OCI-LY3 (cell line): ENCODE measurements around the gene CDKN3.

Experiments used
- H2AFZ ChIP-seq: fragments of 200-600, 300-600 bp; shearing (Covaris generic); 2 replicates; pipeline ENCODE4 v1.6.0; 2014; ENCODE audit warnings: antibody characterized with exemption, low read depth, low read length
- H3K27ac ChIP-seq: fragments of 200-600, 300-600 bp; sonication (generic); 2 replicates; pipeline ENCODE4 v1.5.1; 2014; ENCODE audit warnings: mild to moderate bottlenecking, low read length, moderate library complexity, mixed read lengths
- H3K27me3 ChIP-seq: fragments of 200-600, 300-600 bp; sonication (generic); 2 replicates; pipeline ENCODE4 v1.6.1; 2014; ENCODE audit warnings: low read depth, low read length, mixed read lengths
- H3K36me3 ChIP-seq: fragments of 200-600, 300-600 bp; sonication (generic); replicated peaks from 2 replicates; pipeline ENCODE3; 2014; ENCODE audit warnings: low read depth, low read length, mixed read lengths
- H3K4me1 ChIP-seq: fragments of 300-600, 200-600 bp; sonication (generic); 2 replicates; pipeline ENCODE4 v1.6.1; 2014; ENCODE audit warnings: low read length, mixed read lengths
- H3K4me2 ChIP-seq: fragments of 200-600, 300-600 bp; sonication (generic); 2 replicates; pipeline ENCODE4 v1.6.1; 2014; ENCODE audit warnings: low read length, mixed read lengths
- H3K4me3 ChIP-seq: fragments of 300-600, 200-600 bp; sonication (generic); 2 replicates; pipeline ENCODE4 v1.5.1; 2014; ENCODE audit warnings: antibody characterized with exemption, mild to moderate bottlenecking, low read length, moderate library complexity
- H3K79me2 ChIP-seq: fragments of 300-600, 200-600 bp; shearing (Covaris generic); 2 replicates; pipeline ENCODE4 v1.6.1; 2014; ENCODE audit warnings: mild to moderate bottlenecking, low read length, mixed read lengths
- H3K9ac ChIP-seq: fragments of 300-600, 200-600 bp; shearing (Covaris generic); 2 replicates; pipeline ENCODE4 v1.6.0; 2014; ENCODE audit warnings: mild to moderate bottlenecking, low read length, moderate library complexity
- H3K9me3 ChIP-seq: fragments of 200-600, 300-600 bp; shearing (Covaris generic); 2 replicates; pipeline ENCODE4 v1.6.1; 2014; ENCODE audit warnings: low read length, mixed read lengths; ENCODE audit not compliant: insufficient read depth
- H4K20me1 ChIP-seq: fragments of 200-600, 300-600 bp; sonication (generic); 2 replicates; pipeline ENCODE4 v1.6.1; 2016; ENCODE audit warnings: low read length, mixed read lengths; ENCODE audit not compliant: insufficient read depth
- EZH2phosphoT487 ChIP-seq: fragments of 200-600 bp; shearing (Covaris generic); IDR thresholded peaks from 2 replicates; pipeline ENCODE4 v1.6.1; 2018; ENCODE audit warnings: antibody characterized with exemption, mixed run types, low read depth
- TF ChIP-seq, protein P1 (sequence below): fragments of 200-600, 300-600 bp; sonication (generic); IDR thresholded peaks from 2 replicates; pipeline ENCODE4 v1.5.1; 2014; ENCODE audit warnings: antibody characterized with exemption, low read length, low read depth

CDKN3 gene

DNA sequence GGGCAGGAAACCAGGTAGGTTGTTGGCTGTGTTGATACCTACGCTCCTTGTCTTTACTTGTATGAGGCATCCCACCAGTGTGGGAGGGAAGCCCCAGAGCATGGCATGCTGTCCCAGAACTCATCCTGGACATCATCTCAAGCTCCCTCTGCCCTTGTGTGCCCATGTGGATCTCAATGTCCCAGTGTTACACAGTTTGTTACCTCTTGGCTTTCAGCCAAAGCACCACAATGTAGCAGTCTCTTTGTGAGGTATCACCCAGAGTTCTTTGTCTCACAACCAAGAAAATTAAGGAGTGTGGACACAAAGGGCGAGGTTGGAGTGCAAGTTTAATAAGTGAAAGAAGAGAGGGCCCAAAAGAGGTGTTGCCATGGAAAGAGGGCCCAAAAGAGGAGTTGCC, 43.1 kb upstream of the CDKN3 start:
- Histone ChIP-seq H3K4me3 (no peak overlapping the region), H4K20me1 (no peaks in the 10 kb centered on the region), H3K9ac (no peak overlapping the region), H3K79me2 (no peaks in the 10 kb centered on the region), H3K36me3 (no peaks in the 10 kb centered on the region), H3K27me3 (peaks cover 5% of the 10 kb centered on the region), H3K27ac (no peak overlapping the region), H3K4me2 (no peak overlapping the region), H3K4me1 (no peaks in the 10 kb centered on the region), H2AFZ (no peak overlapping the region), H3K9me3 (no peaks in the 10 kb centered on the region)
- no peak for TF ChIP-seq EZH2phosphoT487
- TF ChIP-seq, protein P1, sequence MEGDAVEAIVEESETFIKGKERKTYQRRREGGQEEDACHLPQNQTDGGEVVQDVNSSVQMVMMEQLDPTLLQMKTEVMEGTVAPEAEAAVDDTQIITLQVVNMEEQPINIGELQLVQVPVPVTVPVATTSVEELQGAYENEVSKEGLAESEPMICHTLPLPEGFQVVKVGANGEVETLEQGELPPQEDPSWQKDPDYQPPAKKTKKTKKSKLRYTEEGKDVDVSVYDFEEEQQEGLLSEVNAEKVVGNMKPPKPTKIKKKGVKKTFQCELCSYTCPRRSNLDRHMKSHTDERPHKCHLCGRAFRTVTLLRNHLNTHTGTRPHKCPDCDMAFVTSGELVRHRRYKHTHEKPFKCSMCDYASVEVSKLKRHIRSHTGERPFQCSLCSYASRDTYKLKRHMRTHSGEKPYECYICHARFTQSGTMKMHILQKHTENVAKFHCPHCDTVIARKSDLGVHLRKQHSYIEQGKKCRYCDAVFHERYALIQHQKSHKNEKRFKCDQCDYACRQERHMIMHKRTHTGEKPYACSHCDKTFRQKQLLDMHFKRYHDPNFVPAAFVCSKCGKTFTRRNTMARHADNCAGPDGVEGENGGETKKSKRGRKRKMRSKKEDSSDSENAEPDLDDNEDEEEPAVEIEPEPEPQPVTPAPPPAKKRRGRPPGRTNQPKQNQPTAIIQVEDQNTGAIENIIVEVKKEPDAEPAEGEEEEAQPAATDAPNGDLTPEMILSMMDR = no peak

DNA sequence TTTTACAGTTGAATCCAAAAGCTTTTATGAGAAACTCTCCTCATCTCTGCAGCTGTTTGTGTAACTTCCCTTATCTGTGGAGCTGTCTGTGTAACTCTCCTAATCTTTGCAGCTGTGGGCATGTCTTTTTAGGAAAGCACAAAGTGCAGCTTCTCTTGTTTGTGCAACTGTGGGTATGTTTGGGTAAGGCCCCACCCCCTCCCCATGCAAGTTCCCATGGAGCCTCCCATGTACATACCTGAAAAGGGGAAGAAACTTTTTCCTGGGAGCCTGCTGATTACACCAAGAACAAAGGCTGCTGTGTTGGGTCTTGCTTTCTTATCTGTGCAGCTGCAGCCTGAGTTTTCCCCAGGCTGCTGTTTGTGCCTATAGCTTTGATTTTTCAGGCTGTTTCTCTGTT, 42.7 kb upstream of the CDKN3 start:
- Histone ChIP-seq H3K9me3 (no peaks in the 10 kb centered on the region), H3K4me3 (no peak overlapping the region), H3K9ac (no peak overlapping the region), H2AFZ (no peak overlapping the region), H3K36me3 (no peaks in the 10 kb centered on the region), H4K20me1 (no peaks in the 10 kb centered on the region), H3K27ac (no peak overlapping the region), H3K79me2 (no peaks in the 10 kb centered on the region), H3K4me2 (no peak overlapping the region), H3K27me3 (peaks cover 7% of the 10 kb centered on the region), H3K4me1 (no peaks in the 10 kb centered on the region)
- TF ChIP-seq EZH2phosphoT487 = no peak
- TF ChIP-seq, protein P1 = no peak

DNA sequence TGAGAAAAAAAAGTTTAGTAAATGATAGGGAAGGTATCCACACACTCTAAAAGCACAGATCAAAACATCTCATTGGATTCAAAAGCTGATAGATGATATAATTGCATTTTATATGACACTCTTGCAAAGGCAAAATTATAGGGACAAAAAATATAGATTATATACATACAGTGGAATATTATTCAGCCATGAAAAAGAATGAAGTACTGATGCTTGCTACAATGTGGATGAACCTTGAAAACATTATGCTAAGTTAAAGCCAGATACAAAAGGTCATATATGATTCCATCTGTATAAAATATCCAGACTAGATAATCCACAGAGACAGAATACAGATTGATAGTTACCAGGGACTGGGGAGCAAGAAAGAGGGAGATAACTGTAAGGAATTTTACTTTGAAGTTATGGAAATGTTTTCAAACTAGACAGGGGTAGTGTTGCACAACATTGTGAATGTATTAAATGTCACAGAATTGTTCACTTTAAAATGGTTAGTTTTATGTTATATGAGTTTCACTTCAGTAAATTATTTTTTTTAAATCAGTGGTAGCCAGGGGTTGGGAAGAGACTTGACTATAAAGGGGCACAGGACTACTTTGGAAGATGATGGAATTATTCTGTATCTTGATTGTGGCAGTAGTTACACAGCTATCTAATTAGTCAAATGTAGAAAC, 41.7 kb upstream of the CDKN3 start:
- Histone ChIP-seq H3K4me3 (no peak overlapping the region), H3K36me3 (no peaks in the 10 kb centered on the region), H3K79me2 (no peaks in the 10 kb centered on the region), H2AFZ (no peak overlapping the region), H3K4me1 (no peaks in the 10 kb centered on the region), H3K27ac (no peak overlapping the region), H3K9ac (no peak overlapping the region), H3K27me3 (peaks cover 10% of the 10 kb centered on the region), H3K9me3 (no peaks in the 10 kb centered on the region), H4K20me1 (no peaks in the 10 kb centered on the region), H3K4me2 (no peak overlapping the region)
- no peak for TF ChIP-seq EZH2phosphoT487
- TF ChIP-seq, protein P1 = no peak

DNA sequence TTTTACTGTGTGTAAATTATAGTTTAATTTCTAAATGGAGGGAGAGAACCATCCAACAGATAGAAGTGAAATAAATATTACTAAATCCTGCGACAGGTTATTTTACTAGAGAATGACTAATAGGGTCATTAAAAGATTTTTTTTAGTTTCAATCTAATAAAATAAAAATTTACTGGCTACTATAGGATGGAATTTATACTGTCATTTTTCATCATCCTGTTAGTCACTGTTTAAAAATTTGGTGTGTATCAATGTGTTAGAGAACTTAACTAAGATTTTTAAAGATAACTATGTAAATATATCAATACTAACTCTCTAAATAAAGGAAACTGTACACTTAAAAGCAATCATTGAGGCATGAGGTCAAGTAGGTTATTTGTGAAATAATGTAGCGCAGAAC, 41.1 kb upstream of the CDKN3 start:
- Histone ChIP-seq H3K79me2 (no peaks in the 10 kb centered on the region), H4K20me1 (no peaks in the 10 kb centered on the region), H2AFZ (no peak overlapping the region), H3K27ac (no peak overlapping the region), H3K4me3 (no peak overlapping the region), H3K36me3 (no peaks in the 10 kb centered on the region), H3K9me3 (no peaks in the 10 kb centered on the region), H3K27me3 (peaks cover 10% of the 10 kb centered on the region), H3K9ac (no peak overlapping the region), H3K4me1 (no peaks in the 10 kb centered on the region), H3K4me2 (no peak overlapping the region)
- no peak for TF ChIP-seq EZH2phosphoT487
- TF ChIP-seq, protein P1 = no peak
